Upper lobe of right lung (tissue), 1 donor: ENCODE data around the gene RTKN2. TPM values are rescaled to one million over a fixed set of nuclear protein-coding genes. Genes with fewer than 3 reads are reported as not detected.
A peak's percentile ranks its signal among the peaks of the same experiment; 100 is the strongest.
"Not testable (repeated sequence)": the region's sequence is repeated elsewhere in the genome, so short reads cannot be mapped to it uniquely, and the experiment has no call there.

Experiments
- ATAC-seq: fragments of 200-7000 bp; cut with Tn5 transposase; one replicate; pipeline ENCODE4 v1.9.1; 2020; ENCODE audit warnings: mild to moderate bottlenecking, moderate library complexity
- DNase-seq: peaks from one replicate; pipeline ENCODE4 v3.0.0-alpha.2; 2020
- H3K27ac ChIP-seq: fragments of 200-600 bp; one replicate; pipeline ENCODE4 v1.8.0; 2022
- H3K27me3 ChIP-seq: fragments of 200-600 bp; one replicate; pipeline ENCODE4 v1.8.0; 2022; ENCODE audit warnings: mild to moderate bottlenecking
- H3K36me3 ChIP-seq: fragments of 200-600 bp; one replicate; pipeline ENCODE4 v1.8.0; 2022
- H3K4me1 ChIP-seq: fragments of 200-600 bp; one replicate; pipeline ENCODE4 v1.8.0; 2022
- H3K4me3 ChIP-seq: fragments of 200-600 bp; one replicate; pipeline ENCODE4 v1.8.0; 2022; ENCODE audit warnings: mild to moderate bottlenecking
- H3K9me3 ChIP-seq: fragments of 200-600 bp; one replicate; pipeline ENCODE4 v1.8.0; 2022
- CTCF ChIP-seq: fragments of 200-600 bp; IDR thresholded peaks from one replicate; pipeline ENCODE4 v1.8.0; 2022; ENCODE audit warnings: antibody characterized with exemption
- intact Hi-C: fragments of 100-400 bp; cut with DNase I; formaldehyde crosslinking; loops from one replicate; pipeline ENCODE4 v1.11.0; 2022
- total RNA-seq: library from RNA; stranded (reverse); fragmentation: NEBNext Ultra II Directional; extraction: Animal tissue kit (Norgen Biotek cat#: 25700); gene quantifications from one replicate; pipeline ENCODE4 v1.2.1, GENCODE V29; 2021
- donor health status: DM: no; HTN: yes; CAD: no; lungs with severe emphysema.

The RTKN2 gene
- total RNA-seq, 1 donor from 2014 or later = 93.7 TPM

GRCh38 chr10:62244785-62245467 lies 23.7 kb downstream of the RTKN2 start:
- intact Hi-C loops = no loop called here
- DNase-seq (no peak), ATAC-seq (peak; percentile 93)
- Histone ChIP-seq H3K9me3 (no peaks in the 10 kb centered on the region), H3K27me3 (no peaks in the 10 kb centered on the region), H3K27ac (no peak overlapping the region), H3K36me3 (no peaks in the 10 kb centered on the region), H3K4me1 (peaks cover 18% of the 10 kb centered on the region), H3K4me3 (no peak overlapping the region)
- peak; percentile 87 for TF ChIP-seq CTCF

- peak overlapping the region; percentile 27 for H3K4me3 ChIP-seq
- intact Hi-C loops = no loop called here
These were observed 24.6 kb downstream of the RTKN2 start for GRCh38 chr10:62244088-62244487.

GRCh38 chr10:62243647-62243997 lies 25.0 kb downstream of the RTKN2 start:
- peak overlapping the region; percentile 63 for H3K27ac ChIP-seq
- DNase-seq (no peak), ATAC-seq (no peak)
- intact Hi-C loops = no loop called here
- peaks cover 18% of the 10 kb centered on the region for H3K4me1 ChIP-seq
- no peaks in the 10 kb centered on the region for H3K36me3 ChIP-seq
- peak overlapping the region; percentile 27 for H3K4me3 ChIP-seq
- no peak for TF ChIP-seq CTCF
- no peaks in the 10 kb centered on the region for H3K27me3 ChIP-seq
- H3K9me3 ChIP-seq = no peaks in the 10 kb centered on the region

More at GRCh38 chr10:62244088-62244487, 24.6 kb downstream of the RTKN2 start:
- H3K4me1 ChIP-seq = peaks cover 18% of the 10 kb centered on the region
- no peaks in the 10 kb centered on the region for H3K9me3 ChIP-seq
- no peaks in the 10 kb centered on the region for H3K36me3 ChIP-seq
- no peak for TF ChIP-seq CTCF
- DNase-seq (no peak), ATAC-seq (no peak)
- H3K27me3 ChIP-seq = no peaks in the 10 kb centered on the region
- H3K27ac ChIP-seq = peak overlapping the region; percentile 63

- H3K27me3 ChIP-seq, intact Hi-C loops, H3K36me3 ChIP-seq, H3K9me3 ChIP-seq, DNase-seq: not testable (repeated sequence)
- Histone ChIP-seq H3K27ac (peak overlapping the region; percentile 63), H3K4me1 (peaks cover 18% of the 10 kb centered on the region), H3K4me3 (peak overlapping the region; percentile 27)
- peak; percentile 92 for ATAC-seq
These were observed 25.5 kb downstream of the RTKN2 start for GRCh38 chr10:62242965-62243646.

- H3K9me3 ChIP-seq, intact Hi-C loops, H3K27ac ChIP-seq, DNase-seq, H3K36me3 ChIP-seq, ATAC-seq, H3K4me3 ChIP-seq, H3K27me3 ChIP-seq: not testable (repeated sequence)
- H3K4me1 ChIP-seq = peaks cover 18% of the 10 kb centered on the region
These were observed 27.1 kb downstream of the RTKN2 start for GRCh38 chr10:62241521-62241920.

- no peak for ATAC-seq
- peaks cover 16% of the 10 kb centered on the region for H3K4me1 ChIP-seq
- no peak for DNase-seq
- H3K27me3 ChIP-seq = no peaks in the 10 kb centered on the region
- no peak overlapping the region for H3K27ac ChIP-seq
- intact Hi-C loops = loop anchor here (10.0 kb wide), 1 partner anchor 205 kb away; no protein-coding TSS in a partner anchor
- H3K36me3 ChIP-seq = no peaks in the 10 kb centered on the region
- TF ChIP-seq CTCF = no peak
- H3K4me3 ChIP-seq = no peak overlapping the region
- no peaks in the 10 kb centered on the region for H3K9me3 ChIP-seq
These were observed 28.6 kb downstream of the RTKN2 start for GRCh38 chr10:62239994-62240393.
